HG02973 (cell line): ENCODE results near the gene GJA1.

Source experiments
- ATAC-seq: cut with Tn5 transposase; IDR thresholded peaks from one replicate; pipeline ENCODE4 v1.9.1; 2021; ENCODE audit warnings: moderate library complexity; ENCODE audit not compliant: unreplicated experiment

The GJA1 gene

DNA sequence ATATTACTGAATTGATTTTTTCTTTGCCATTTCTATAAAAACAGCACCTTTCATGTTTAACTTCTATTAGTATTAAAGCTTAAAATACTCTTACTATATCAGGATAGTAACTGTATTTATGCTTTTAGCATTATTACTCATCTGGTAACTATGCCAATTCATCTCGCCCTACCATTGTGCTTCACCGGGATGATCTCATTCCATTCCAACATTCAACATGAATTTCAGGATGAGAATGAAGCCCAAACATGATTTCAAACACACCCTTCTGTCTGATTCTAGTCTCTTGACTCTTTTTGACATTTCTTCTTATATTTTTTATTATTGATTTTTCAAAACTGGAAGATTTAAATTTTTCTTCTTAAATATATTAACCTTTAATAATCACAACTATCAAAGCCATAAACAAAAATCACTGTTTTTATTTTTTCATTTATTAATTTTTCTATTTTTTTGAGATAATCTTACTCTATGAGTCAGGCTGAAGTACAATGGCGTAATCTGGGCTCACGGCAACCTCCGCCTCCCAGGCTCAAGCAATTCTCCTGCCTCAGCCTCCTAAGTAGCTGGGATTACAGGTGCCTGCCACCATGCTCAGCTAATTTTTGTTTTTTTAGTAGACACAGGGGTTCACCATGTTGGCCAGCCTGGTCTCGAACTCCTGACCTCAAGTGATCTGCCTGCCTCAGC lies 46.7 kb downstream of the GJA1 start:
- no peak for ATAC-seq

DNA sequence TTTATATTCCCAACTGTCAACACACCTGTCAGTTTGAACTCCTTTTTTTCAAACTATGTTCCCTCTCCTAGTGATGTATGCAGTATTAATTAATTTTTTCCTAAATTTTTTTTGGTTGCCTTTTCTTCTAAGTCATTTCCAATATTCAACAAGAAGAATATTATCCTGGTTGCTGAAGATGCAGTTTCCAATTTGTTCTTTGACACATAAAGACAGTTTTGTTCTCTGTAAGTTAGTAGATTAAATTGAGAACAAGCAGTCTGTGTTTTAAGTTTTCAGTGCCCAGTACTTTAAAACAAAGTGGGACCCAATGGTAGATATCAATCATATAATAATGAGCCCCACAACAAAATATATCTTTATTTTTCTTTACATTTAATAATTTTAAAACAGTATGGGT lies 47.3 kb downstream of the GJA1 start:
- no peak for ATAC-seq

DNA sequence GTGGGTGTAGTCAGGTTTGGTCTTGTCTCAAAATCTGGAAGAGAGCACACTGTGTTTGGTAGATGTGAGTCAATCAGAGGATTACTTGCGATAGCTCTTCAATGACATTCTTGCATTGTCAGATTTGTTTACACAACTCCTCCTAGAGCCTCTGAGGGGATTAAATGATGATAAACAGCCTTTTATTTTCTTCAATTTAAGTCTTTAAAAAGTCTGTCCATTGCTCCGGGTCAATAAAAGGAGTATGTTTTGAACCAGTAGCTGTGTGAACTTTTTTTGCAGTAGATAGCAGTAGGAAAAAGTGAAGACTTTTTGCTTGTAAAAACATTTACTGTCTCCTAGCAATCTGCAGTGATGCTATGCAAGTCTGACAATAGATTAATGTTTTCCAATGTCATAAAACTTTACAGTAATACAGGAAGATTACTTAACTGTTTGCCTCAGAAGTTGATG lies 49.9 kb downstream of the GJA1 start:
- ATAC-seq = no peak

DNA sequence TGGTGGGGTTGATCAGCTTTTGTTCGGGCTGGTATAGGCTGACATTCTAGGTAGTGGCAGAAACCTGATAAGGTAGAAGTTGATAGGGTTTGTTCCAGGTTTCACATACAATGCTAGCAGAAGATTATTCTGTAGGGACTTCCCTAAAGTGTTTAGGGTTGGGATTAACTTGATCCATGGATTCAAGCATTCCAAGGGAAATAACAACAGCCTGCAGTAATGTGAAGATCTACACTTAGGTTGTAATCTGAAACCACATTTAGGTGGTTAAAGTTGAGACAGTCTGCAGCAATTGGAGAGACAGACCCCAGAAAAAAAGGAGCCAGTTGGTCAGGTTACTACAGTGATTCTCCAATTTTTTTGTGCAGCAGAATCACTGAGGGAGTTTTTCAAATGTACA lies 56.1 kb downstream of the GJA1 start:
- ATAC-seq = no peak

DNA sequence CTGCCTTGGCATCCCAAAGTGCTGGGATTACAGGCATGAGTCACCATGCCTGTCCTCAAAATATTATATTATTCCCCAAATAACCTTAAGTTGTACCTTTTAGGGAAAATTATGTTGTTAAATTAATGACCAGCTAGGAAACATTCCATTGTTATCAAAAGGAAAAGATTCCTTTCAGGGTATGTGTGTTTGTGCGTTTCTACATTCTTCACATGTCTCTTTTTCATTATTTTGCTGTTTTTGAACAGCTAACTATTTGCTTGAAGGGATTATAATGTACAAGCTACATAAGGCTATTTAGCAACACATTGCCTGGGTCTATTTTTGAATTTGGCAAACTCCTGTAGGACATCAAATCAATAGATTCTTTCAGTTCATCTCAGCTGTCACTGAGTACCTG lies 57.1 kb downstream of the GJA1 start:
- no peak for ATAC-seq

DNA sequence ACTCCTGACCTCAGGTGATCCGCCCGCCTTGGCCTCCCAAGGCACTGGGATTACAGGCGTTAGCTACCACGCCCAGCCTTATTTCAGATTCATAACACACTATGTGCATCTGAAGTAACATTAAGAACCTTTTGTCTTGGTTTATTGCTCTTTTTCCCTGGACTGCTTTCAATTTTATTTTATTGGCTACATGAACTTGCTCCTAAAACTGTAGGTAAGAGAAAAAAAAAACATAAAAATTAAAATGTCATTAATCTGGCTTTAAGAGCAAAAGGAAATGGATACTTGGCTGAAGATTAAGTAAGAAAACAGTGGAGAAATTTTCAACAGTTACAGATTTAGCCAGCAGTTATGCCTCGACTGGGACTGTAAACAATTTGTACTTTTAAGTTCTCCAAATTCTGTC lies 62.5 kb downstream of the GJA1 start:
- no peak for ATAC-seq

DNA sequence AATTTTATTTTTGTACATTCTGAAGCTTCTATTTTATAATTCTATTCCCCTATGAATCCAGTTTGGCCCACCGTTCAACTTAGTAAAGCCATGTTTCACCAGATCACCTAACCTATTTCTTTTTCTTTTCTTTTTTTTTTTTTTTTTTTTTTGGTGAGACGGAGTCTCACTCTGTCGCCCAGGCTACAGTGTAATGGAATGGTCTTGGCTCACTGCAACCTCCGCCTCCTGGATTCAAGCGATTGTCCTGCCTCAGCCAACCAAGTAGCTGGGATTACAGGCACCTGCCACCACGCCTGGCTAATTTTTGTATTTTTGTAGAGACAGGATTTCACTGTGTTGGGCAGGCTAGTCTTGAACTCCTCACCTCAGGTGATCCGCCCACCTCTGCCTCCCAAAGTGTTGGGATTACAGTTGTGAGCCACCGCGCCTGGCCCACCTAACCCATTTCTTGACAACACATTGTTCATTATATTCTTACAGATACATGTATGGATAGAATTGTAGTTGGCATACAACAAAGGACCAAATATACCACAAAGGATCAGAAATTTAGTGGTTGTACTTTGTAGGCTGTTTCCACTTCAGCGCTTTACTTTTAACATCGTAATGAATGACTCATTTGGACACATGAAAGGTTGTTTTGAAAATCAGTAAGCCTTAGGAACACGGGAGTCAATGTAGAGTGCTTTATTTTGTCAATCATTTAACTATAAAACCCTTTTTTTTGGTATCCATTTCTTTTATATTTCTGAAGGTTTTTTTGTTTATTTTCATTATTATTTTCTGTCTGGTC lies 63.2 kb downstream of the GJA1 start:
- no peak for ATAC-seq
